ENCODE measurements around the gene RHOU. TPM values are rescaled to one million over a fixed set of nuclear protein-coding genes. Genes with fewer than 3 reads are reported as not detected.

The RHOU gene
- total and polyA plus RNA-seq, 2 donors (not counting 3 experiments of a cell fraction or from before 2014, with no cell fraction given): 0.04 to 0.40 TPM

GRCh38 chr1:228768355-228769000 is 33.2 kb downstream of the RHOU start:
- no peaks in the 10 kb centered on the region for H3K4me1 ChIP-seq (ENCODE audit: control insufficient read depth, extremely low read depth, insufficient read depth, low read length)
- POLR2A ChIA-PET: no interaction called here
- CTCF ChIA-PET: no interaction called here
- intact Hi-C loops (cut with micrococcal nuclease) (no loop called here), dilution Hi-C loops (cut with MboI; ENCODE audit: extremely low pct_ligation_motif_present, low sequenced_read_pairs) (no loop called here)
- H3K27ac ChIP-seq (ENCODE audit: insufficient read depth, low read depth, low read length): no peak overlapping the region
- TF ChIP-seq JUN (IDR thresholded peaks at IDR 0.05; ENCODE audit: borderline replicate concordance, insufficient read depth, insufficient read length, low read depth): no peak
- no peak for TF ChIP-seq POLR2A (IDR thresholded peaks at IDR 0.05; ENCODE audit: low read depth, low read length)
- TF ChIP-seq FOS (IDR thresholded peaks at IDR 0.05; ENCODE audit: borderline replicate concordance, insufficient read depth, low read length): no peak
- no peak for TF ChIP-seq EZH2 (IDR thresholded peaks at IDR 0.05; ENCODE audit: borderline replicate concordance, low read depth, low read length, severe bottlenecking)
- no peak for TF ChIP-seq MYC (IDR thresholded peaks at IDR 0.05; ENCODE audit: low read depth, low read length)
- no peak for TF ChIP-seq MAX (IDR thresholded peaks at IDR 0.05; ENCODE audit: insufficient read depth, insufficient read length)
- no peak for TF ChIP-seq CTCF (IDR thresholded peaks at IDR 0.05; ENCODE audit: extremely low read depth in 1 of 2, insufficient read depth in 1 of 2, low read depth in 1 of 2, low read length in 2 of 2)
- TF ChIP-seq POLR2AphosphoS5 (IDR thresholded peaks at IDR 0.05; ENCODE audit: insufficient read depth, low read depth, low read length): no peak
- TF ChIP-seq GATA2 (IDR thresholded peaks at IDR 0.05; ENCODE audit: insufficient read depth, insufficient read length, low read depth, low read length): no peak
- no peaks in the 10 kb centered on the region for H3K9me1 ChIP-seq (replicated peaks; ENCODE audit: control insufficient read depth, extremely low read depth, insufficient read depth, low read length)
- no peak for DNase-seq (ENCODE audit: low read depth, low spot score)
- no peak overlapping the region for H3K4me2 ChIP-seq (ENCODE audit: insufficient read depth, low read length)
- H3K27me3 ChIP-seq (ENCODE audit: control insufficient read depth in 2 of 2, insufficient read depth in 2 of 2, low read length in 2 of 2): no peaks in the 10 kb centered on the region
- FAIRE-seq: no peak
- no peak overlapping the region for H2AFZ ChIP-seq (ENCODE audit: low read depth, low read length)
- no peak overlapping the region for H3K4me3 ChIP-seq (replicated peaks in 1 of 3; ENCODE audit: insufficient read depth in 1 of 3, low read depth in 1 of 3, low read length in 3 of 3)
- H4K20me1 ChIP-seq (replicated peaks; ENCODE audit: control insufficient read depth, extremely low read depth, insufficient read depth, low read length): no peaks in the 10 kb centered on the region
- H3K36me3 ChIP-seq (ENCODE audit: control insufficient read depth in 2 of 2, extremely low read depth in 1 of 2, insufficient read depth in 2 of 2, low read length in 2 of 2): no peaks in the 10 kb centered on the region
- BruUV-seq (replicated peaks): no TSS peak
- H3K79me2 ChIP-seq (ENCODE audit: control insufficient read depth, insufficient read depth, low read length): no peaks in the 10 kb centered on the region
- H3K9ac ChIP-seq (replicated peaks; ENCODE audit: extremely low read depth, insufficient read depth, low read length): no peak overlapping the region
- H3K9me3 ChIP-seq (replicated peaks; ENCODE audit: control insufficient read depth, insufficient read depth, low read length): no peaks in the 10 kb centered on the region

All from endothelial cell of umbilical vein (primary cell).